Testis (tissue), 3 donors: ENCODE data around the gene PFN3. TPM values are rescaled to one million over a fixed set of nuclear protein-coding genes. Genes with fewer than 3 reads are reported as not detected.

Experiments
- DNase-seq: peaks from one replicate; pipeline ENCODE4 v3.0.0-alpha.2; 2019
- H3K27ac ChIP-seq, 2 donors: fragments of 200-600 bp; sonication (generic); one replicate each; pipeline ENCODE4 v1.5.1; 2019
- H3K27me3 ChIP-seq: fragments of 200-600 bp; sonication (generic); one replicate; pipeline ENCODE4 v1.5.1; 2019
- H3K36me3 ChIP-seq: fragments of 200-600 bp; sonication (generic); one replicate; pipeline ENCODE4 v1.5.1; 2017; ENCODE audit warnings: low read depth; ENCODE audit errors: missing control alignments
- H3K4me1 ChIP-seq: fragments of 200-600 bp; sonication (generic); one replicate; pipeline ENCODE4 v1.5.1; 2019
- H3K4me3 ChIP-seq, 2 donors: fragments of 200-600 bp; sonication (generic); one replicate each; pipeline ENCODE4 v1.5.1; 2017 to 2019
- H3K9me3 ChIP-seq: fragments of 200-600 bp; sonication (generic); one replicate; pipeline ENCODE4 v1.5.1; 2017
- CTCF ChIP-seq, 3 experiments: fragments of 450-650 bp in 2 of 3; fragments of 200-600 bp in 1 of 3; sonication (generic) in 1 of 3; IDR thresholded peaks; one replicate each; pipeline ENCODE4 v1.5.1; 2016 to 2019; ENCODE audit warnings: antibody characterized with exemption in 3 of 3, mild to moderate bottlenecking in 2 of 3, moderate library complexity in 1 of 3
- POLR2A ChIP-seq: fragments of 450-650 bp; IDR thresholded peaks from one replicate; pipeline ENCODE4 v1.6.1; 2017; ENCODE audit warnings: antibody characterized with exemption, mild to moderate bottlenecking, moderate library complexity
- WGBS, 2 donors: methylation state at CpG; one replicate each; pipeline ENCODE4 v1.1.5; 2018; 5-methylcytosine and 5-hydroxymethylcytosine counted together
- intact Hi-C: fragments of 100-400 bp; cut with DNase I; formaldehyde crosslinking; loops from one replicate; pipeline ENCODE4 v1.15.1; 2023; ENCODE audit warnings: low total_unique reads
- polyA plus RNA-seq: library from polyadenylated mRNA; stranded (reverse); fragments of 350-450 nt; fragmentation: Illumina TruSeq; extraction: RNeasy Lipid Tissue Mini Kit (QIAGEN cat#74804); gene quantifications from one replicate; pipeline ENCODE4 v1.2.3, GENCODE V29; 2014; ENCODE audit warnings: low read depth, low replicate concordance; ENCODE audit not compliant: insufficient read depth
- total RNA-seq, 2 donors: library from RNA; depleted of rRNA; stranded (reverse); fragments of >200 nt; gene quantifications; one replicate each; pipeline ENCODE4 v1.2.3, GENCODE V29; 2016

The PFN3 gene
- total and polyA plus RNA-seq, 3 donors from 2014 or later = 7.4 to 45.7 (median 27.5) TPM

GRCh38 chr5:177432143-177432838 is 31.8 kb upstream of the PFN3 start:
- no peak overlapping the region for H3K27ac ChIP-seq
- no peak for DNase-seq
- no peak for TF ChIP-seq POLR2A
- TF ChIP-seq CTCF (IDR thresholded peaks at IDR 0.05) = no peak
- H3K36me3 ChIP-seq = no peaks in the 10 kb centered on the region
- 83 to 96% methylated on average over 8 to 18 of the region's 18 CpGs for WGBS, 2 donors
- H3K27me3 ChIP-seq = no peaks in the 10 kb centered on the region
- intact Hi-C loops = no loop called here
- H3K4me1 ChIP-seq = peaks cover 7% of the 10 kb centered on the region
- H3K9me3 ChIP-seq = no peaks in the 10 kb centered on the region
- H3K4me3 ChIP-seq = no peak overlapping the region

- TF ChIP-seq POLR2A (no peak), CTCF (IDR thresholded peaks at IDR 0.05) (no peak)
- H3K4me3 ChIP-seq = no peak overlapping the region
- intact Hi-C loops = no loop called here
- DNase-seq = no peak
- no peak overlapping the region for H3K27ac ChIP-seq
- H3K4me1 ChIP-seq = peaks cover 12% of the 10 kb centered on the region
- no peaks in the 10 kb centered on the region for H3K27me3 ChIP-seq
- 85 to 89% methylated on average over 12 to 29 of the region's 29 CpGs for WGBS, 2 donors
- H3K9me3 ChIP-seq = no peaks in the 10 kb centered on the region
- no peaks in the 10 kb centered on the region for H3K36me3 ChIP-seq
These were observed 31.1 kb upstream of the PFN3 start for GRCh38 chr5:177431317-177432142.

GRCh38 chr5:177430972-177431316 is 30.5 kb upstream of the PFN3 start:
- intact Hi-C loops = no loop called here
- no peak overlapping the region for H3K27ac ChIP-seq
- no peak overlapping the region for H3K4me3 ChIP-seq
- WGBS, 2 donors = 78 to 84% methylated on average over 7 of the region's 7 CpGs
- TF ChIP-seq CTCF (IDR thresholded peaks at IDR 0.05) (no peak), POLR2A (no peak)
- no peak for DNase-seq
- no peaks in the 10 kb centered on the region for H3K9me3 ChIP-seq
- H3K27me3 ChIP-seq = no peaks in the 10 kb centered on the region
- H3K4me1 ChIP-seq = peaks cover 12% of the 10 kb centered on the region
- no peaks in the 10 kb centered on the region for H3K36me3 ChIP-seq

- Histone ChIP-seq H3K27me3 (no peaks in the 10 kb centered on the region), H3K9me3 (no peaks in the 10 kb centered on the region), H3K4me1 (peaks cover 12% of the 10 kb centered on the region), H3K36me3 (no peaks in the 10 kb centered on the region), H3K27ac (no peak overlapping the region), H3K4me3 (no peak overlapping the region)
- DNase-seq = no peak
- TF ChIP-seq POLR2A (no peak), CTCF (IDR thresholded peaks at IDR 0.05) (no peak)
- 82 to 89% methylated on average over 19 to 26 of the region's 26 CpGs for WGBS, 2 donors
- intact Hi-C loops = no loop called here
These were observed 29.9 kb upstream of the PFN3 start for GRCh38 chr5:177430140-177430951.
